ENCODE results near the gene UQCRHL.

UQCRHL gene

DNA sequence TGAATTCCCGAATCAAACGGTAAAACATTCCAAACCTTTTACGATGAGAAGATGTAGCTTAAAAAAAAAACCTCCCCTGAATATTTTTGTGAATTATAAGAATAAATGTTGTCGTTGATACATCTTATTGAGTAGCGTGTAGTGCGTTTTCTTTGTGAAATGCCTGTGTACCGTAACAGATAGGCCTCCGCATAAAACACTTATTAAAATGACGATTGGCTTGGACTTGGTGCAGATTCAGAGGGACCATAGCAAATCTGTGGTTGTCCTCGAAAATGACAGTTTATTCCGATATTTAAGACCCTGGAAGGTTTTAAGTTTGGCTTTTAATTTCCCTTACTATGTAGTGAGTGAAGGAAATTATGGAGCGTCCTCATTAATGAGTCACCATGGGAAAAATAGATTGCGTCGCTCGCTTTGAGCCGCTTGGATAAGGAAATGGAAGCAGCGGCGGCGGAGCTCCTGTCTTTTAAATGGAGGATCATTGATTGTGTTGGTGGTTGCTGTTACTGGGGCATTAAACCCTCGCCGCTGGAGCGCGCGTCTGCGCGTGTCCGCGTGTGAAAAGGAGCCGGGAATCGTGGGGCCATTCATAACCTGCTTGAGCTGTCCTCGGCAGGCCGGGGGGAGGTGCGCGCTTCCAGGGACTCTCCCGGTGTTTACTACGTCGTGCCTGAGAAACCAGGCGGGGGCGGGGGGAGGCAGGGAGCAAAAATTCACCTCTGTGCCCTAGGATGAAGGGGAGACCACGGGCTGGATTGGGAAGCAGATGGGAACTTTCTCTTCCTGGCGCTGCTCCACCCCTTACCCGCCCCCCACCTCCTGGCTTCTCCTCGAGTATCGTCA is 41.7 kb upstream of the UQCRHL start:
- Histone ChIP-seq H2BK15ac (ENCODE audit: low read length) (no peak overlapping the region), H2AK5ac (ENCODE audit: low read depth, low read length) (peak overlapping the region; percentile 96), H3K27ac (replicated peaks; ENCODE audit: low read length) (peak overlapping the region; percentile 96), H3K4ac (ENCODE audit: low read length) (no peak overlapping the region), H2BK5ac (ENCODE audit: low read length) (peak overlapping the region; percentile 76), H3K36me3 (replicated peaks in 1 of 2; ENCODE audit: control insufficient read depth in 2 of 2, insufficient read depth in 2 of 2, low read length in 2 of 2) (peaks cover 2 to 9% of the 10 kb centered on the region in 2 donors), H3K79me1 (ENCODE audit: low read depth, low read length) (peaks cover 5% of the 10 kb centered on the region), H3K23ac (ENCODE audit: low read depth, low read length, poor library complexity) (peak overlapping the region; percentile 97), H4K8ac (ENCODE audit: low read depth, low read length) (no peak overlapping the region), H3K18ac (ENCODE audit: low read length) (peak overlapping the region; percentile 98), H3K4me3 (ENCODE audit: low read length in 2 of 2) (peak overlapping the region; percentile 88 to 97), H2AFZ (ENCODE audit: low read length) (peak overlapping the region; percentile 42), H3K9ac (ENCODE audit: low read depth, low read length, poor library complexity) (peak overlapping the region; percentile 94), H2BK12ac (ENCODE audit: low read length) (no peak overlapping the region), H3K14ac (ENCODE audit: low read length) (peak overlapping the region; percentile 5), H3K4me2 (ENCODE audit: insufficient read depth, low read length, poor library complexity, severe bottlenecking) (peak overlapping the region; percentile 89), H3K9me3 (replicated peaks in 1 of 2; ENCODE audit: control insufficient read depth in 2 of 2, insufficient read depth in 1 of 2, low read depth in 1 of 2, low read length in 2 of 2) (no peaks in the 10 kb centered on the region), H3K4me1 (ENCODE audit: control insufficient read depth in 2 of 2, insufficient read depth in 1 of 2, low read depth in 1 of 2, low read length in 2 of 2) (peaks cover 5 to 22% of the 10 kb centered on the region in 2 donors), H3K27me3 (ENCODE audit: control insufficient read depth in 3 of 3, insufficient read depth in 3 of 3, low read depth in 1 of 3, low read length in 3 of 3) (no peaks in the 10 kb centered on the region), H2BK120ac (ENCODE audit: low read depth, low read length) (no peak overlapping the region), H4K91ac (ENCODE audit: low read depth, low read length, poor library complexity) (no peak overlapping the region)
- peak; percentile 88 for DNase-seq (ENCODE audit: low spot score)
- WGBS, 2 donors (ENCODE audit: extremely low coverage in 2 of 2, insufficient read length in 2 of 2, insufficient replicate concordance in 1 of 2) = no CpG with 5 or more reads among the region's 44 CpGs

DNA sequence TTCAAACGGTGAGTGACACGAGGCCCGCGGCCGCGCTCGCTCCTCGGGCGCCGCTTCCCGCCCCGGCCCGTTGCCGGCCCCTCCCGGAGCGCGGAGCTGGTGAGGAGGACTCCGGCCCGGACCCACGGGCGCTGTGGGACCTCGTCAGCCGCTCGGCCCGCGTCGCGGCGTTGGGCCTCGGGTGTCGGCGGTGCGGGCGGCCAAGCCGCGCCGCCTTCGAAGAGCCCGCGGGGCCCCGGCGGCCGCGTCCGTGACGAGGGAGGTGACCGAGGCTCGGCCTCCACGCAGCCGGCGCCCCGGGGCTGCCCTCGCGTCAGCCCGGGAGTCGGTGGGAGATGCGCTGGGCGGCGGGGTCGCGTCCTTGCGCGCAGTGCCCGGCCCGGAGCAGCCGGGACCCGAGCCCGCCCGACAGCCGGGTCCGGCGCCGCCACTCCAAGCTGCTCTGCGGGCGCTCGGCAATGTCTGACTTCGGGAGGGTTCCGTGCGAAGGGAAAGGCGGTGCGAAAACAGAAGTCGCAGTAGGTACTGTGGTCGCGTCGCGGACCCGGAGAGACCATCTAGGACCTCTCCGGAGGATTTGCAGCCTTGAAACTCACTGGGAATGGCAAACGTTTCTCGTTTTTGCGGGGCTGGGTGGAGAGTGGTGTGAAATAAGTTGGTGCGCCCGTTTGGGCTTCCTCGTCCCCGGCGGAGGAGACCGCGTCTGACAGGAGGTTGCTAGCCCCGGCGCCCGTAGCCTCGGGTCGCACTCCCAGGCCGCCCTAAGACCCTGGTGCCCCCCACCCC is 40.9 kb upstream of the UQCRHL start:
- DNase-seq (ENCODE audit: low spot score) = no peak
- H3K36me3 ChIP-seq (replicated peaks in 1 of 2; ENCODE audit: control insufficient read depth in 2 of 2, insufficient read depth in 2 of 2, low read length in 2 of 2) = peaks cover 2 to 9% of the 10 kb centered on the region in 2 donors
- peak overlapping the region; percentile 98 for H3K18ac ChIP-seq (ENCODE audit: low read length)
- H2BK5ac ChIP-seq (ENCODE audit: low read length) = peak overlapping the region; percentile 76
- peak overlapping the region; percentile 26 for H2BK15ac ChIP-seq (ENCODE audit: low read length)
- H3K4me1 ChIP-seq (ENCODE audit: control insufficient read depth in 2 of 2, insufficient read depth in 1 of 2, low read depth in 1 of 2, low read length in 2 of 2) = peaks cover 5 to 26% of the 10 kb centered on the region in 2 donors
- peak overlapping the region; percentile 94 for H3K9ac ChIP-seq (ENCODE audit: low read depth, low read length, poor library complexity)
- peak overlapping the region; percentile 96 for H3K27ac ChIP-seq (replicated peaks; ENCODE audit: low read length)
- peak overlapping the region; percentile 97 for H3K23ac ChIP-seq (ENCODE audit: low read depth, low read length, poor library complexity)
- H3K9me3 ChIP-seq (replicated peaks in 1 of 2; ENCODE audit: control insufficient read depth in 2 of 2, insufficient read depth in 1 of 2, low read depth in 1 of 2, low read length in 2 of 2) = no peaks in the 10 kb centered on the region
- peak overlapping the region; percentile 89 for H3K4me2 ChIP-seq (ENCODE audit: insufficient read depth, low read length, poor library complexity, severe bottlenecking)
- no peak overlapping the region for H4K8ac ChIP-seq (ENCODE audit: low read depth, low read length)
- peak overlapping the region; percentile 71 for H3K14ac ChIP-seq (ENCODE audit: low read length)
- peak overlapping the region; percentile 96 for H2AK5ac ChIP-seq (ENCODE audit: low read depth, low read length)
- H3K4ac ChIP-seq (ENCODE audit: low read length) = peak overlapping the region; percentile 66
- H3K79me1 ChIP-seq (ENCODE audit: low read depth, low read length) = peaks cover 5% of the 10 kb centered on the region
- no peak overlapping the region for H2BK120ac ChIP-seq (ENCODE audit: low read depth, low read length)
- H3K4me3 ChIP-seq (ENCODE audit: low read length in 2 of 2) = peak overlapping the region; percentile 88 to 97
- no peaks in the 10 kb centered on the region for H3K27me3 ChIP-seq (ENCODE audit: control insufficient read depth in 3 of 3, insufficient read depth in 3 of 3, low read depth in 1 of 3, low read length in 3 of 3)
- no CpG with 5 or more reads among the region's 104 CpGs for WGBS, 2 donors (ENCODE audit: extremely low coverage in 2 of 2, insufficient read length in 2 of 2, insufficient replicate concordance in 1 of 2)
- H4K91ac ChIP-seq (ENCODE audit: low read depth, low read length, poor library complexity) = no peak overlapping the region
- H2BK12ac ChIP-seq (ENCODE audit: low read length) = no peak overlapping the region
- H2AFZ ChIP-seq (ENCODE audit: low read length) = peak overlapping the region; percentile 73

DNA sequence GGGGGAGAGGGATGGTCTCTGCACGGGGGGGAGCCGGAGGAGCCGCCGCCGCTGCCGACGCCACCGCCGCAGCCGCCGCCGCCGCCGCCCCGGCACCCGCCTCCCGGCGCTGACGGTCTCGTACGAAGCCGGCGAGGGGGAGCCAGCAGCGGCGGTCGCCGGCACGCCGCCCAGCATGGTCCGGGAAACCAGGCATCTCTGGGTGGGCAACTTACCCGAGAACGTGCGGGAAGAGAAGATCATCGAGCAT is 40.4 kb upstream of the UQCRHL start:
- H2AFZ ChIP-seq (ENCODE audit: low read length) = peak overlapping the region; percentile 73
- no peak overlapping the region for H4K91ac ChIP-seq (ENCODE audit: low read depth, low read length, poor library complexity)
- H3K23ac ChIP-seq (ENCODE audit: low read depth, low read length, poor library complexity) = peak overlapping the region; percentile 97
- H3K4me2 ChIP-seq (ENCODE audit: insufficient read depth, low read length, poor library complexity, severe bottlenecking) = peak overlapping the region; percentile 89
- peak overlapping the region; percentile 88 to 97 for H3K4me3 ChIP-seq (ENCODE audit: low read length in 2 of 2)
- H3K9ac ChIP-seq (ENCODE audit: low read depth, low read length, poor library complexity) = peak overlapping the region; percentile 94
- no peaks in the 10 kb centered on the region for H3K27me3 ChIP-seq (ENCODE audit: control insufficient read depth in 3 of 3, insufficient read depth in 3 of 3, low read depth in 1 of 3, low read length in 3 of 3)
- peak overlapping the region; percentile 71 for H3K14ac ChIP-seq (ENCODE audit: low read length)
- peak overlapping the region; percentile 26 for H2BK15ac ChIP-seq (ENCODE audit: low read length)
- no peak overlapping the region for H2BK12ac ChIP-seq (ENCODE audit: low read length)
- DNase-seq (ENCODE audit: low spot score) = no peak
- peak overlapping the region; percentile 66 for H3K4ac ChIP-seq (ENCODE audit: low read length)
- no peak overlapping the region for H2BK120ac ChIP-seq (ENCODE audit: low read depth, low read length)
- peak overlapping the region; percentile 76 for H2BK5ac ChIP-seq (ENCODE audit: low read length)
- peaks cover 1 to 5% of the 10 kb centered on the region in 2 donors for H3K36me3 ChIP-seq (replicated peaks in 1 of 2; ENCODE audit: control insufficient read depth in 2 of 2, insufficient read depth in 2 of 2, low read length in 2 of 2)
- peak overlapping the region; percentile 98 for H3K18ac ChIP-seq (ENCODE audit: low read length)
- H4K8ac ChIP-seq (ENCODE audit: low read depth, low read length) = no peak overlapping the region
- peak overlapping the region; percentile 96 for H2AK5ac ChIP-seq (ENCODE audit: low read depth, low read length)
- H3K9me3 ChIP-seq (replicated peaks in 1 of 2; ENCODE audit: control insufficient read depth in 2 of 2, insufficient read depth in 1 of 2, low read depth in 1 of 2, low read length in 2 of 2) = no peaks in the 10 kb centered on the region
- peaks cover 5 to 26% of the 10 kb centered on the region in 2 donors for H3K4me1 ChIP-seq (ENCODE audit: control insufficient read depth in 2 of 2, insufficient read depth in 1 of 2, low read depth in 1 of 2, low read length in 2 of 2)
- WGBS, 2 donors (ENCODE audit: extremely low coverage in 2 of 2, insufficient read length in 2 of 2, insufficient replicate concordance in 1 of 2) = no CpG with 5 or more reads among the region's 34 CpGs
- H3K27ac ChIP-seq (replicated peaks; ENCODE audit: low read length) = peak overlapping the region; percentile 71
- H3K79me1 ChIP-seq (ENCODE audit: low read depth, low read length) = peaks cover 5% of the 10 kb centered on the region

Measured in neuronal stem cell (in vitro differentiated cells).